Measurements from ENCODE around the gene CHST12.

CHST12 gene

GRCh38 chr7:2478800-2479199, 75.4 kb downstream of the CHST12 start:
- no peak for DNase-seq (ENCODE audit: low read depth in 2 of 2)

DNA sequence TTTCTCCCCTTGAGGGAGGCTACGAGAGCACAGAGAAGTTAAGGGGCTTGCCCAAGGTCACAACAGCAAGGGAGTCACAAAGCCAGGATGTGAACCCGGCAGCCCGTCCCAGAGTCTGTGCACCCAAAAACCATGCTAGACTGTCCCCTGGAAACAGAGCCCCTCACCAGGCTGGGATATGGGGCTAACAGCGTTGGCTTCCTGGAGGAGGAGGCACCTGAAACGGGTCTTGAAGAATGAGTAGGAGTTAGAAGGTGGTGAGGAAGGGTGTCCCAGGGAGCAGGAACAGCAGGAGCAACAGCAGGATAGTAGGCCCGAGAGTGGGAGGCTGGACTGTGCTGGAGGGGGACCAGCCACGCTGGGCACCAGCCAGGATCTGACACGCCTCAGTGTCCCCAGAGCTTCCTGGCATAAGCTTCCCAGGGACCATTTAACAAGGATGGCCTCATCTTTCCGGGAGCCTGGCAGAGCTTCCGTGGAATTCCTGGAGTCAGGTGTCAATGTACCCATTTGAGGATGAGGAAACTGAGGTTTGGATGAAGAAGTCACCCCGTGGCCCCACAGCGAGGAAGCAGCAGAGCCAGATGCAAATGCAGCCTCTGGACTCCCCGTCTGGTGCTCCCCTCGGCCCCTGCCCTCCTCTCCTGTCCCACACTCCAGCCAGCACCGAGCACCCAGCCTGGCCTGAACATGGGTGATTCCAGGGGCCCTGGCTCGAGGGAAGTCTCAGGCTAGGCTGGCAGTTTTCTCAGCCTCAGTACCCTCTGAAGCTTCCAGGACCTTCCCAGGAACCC, 76.1 kb downstream of the CHST12 start:
- no peak for DNase-seq (ENCODE audit: low read depth in 2 of 2)

DNA sequence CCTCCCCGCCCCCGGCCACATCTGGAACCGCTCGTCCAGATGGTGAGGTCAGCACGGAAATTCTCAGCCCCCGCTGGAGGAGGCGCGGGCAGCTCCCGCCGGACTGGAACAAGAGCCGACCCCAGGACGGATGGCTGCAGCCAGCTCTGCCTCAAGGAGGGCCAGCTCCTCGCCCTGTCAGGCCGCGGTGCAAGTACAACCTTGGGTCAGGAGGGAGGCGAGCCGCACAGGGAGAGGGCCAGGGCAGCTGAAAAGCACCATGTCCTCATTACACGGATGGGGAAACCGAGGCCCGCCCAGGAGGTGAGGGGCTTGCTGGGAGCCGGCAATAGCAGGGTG, 76.6 kb downstream of the CHST12 start:
- no peak for DNase-seq (ENCODE audit: low read depth in 2 of 2)

GRCh38 chr7:2481195-2481594, 77.8 kb downstream of the CHST12 start:
- DNase-seq (ENCODE audit: low read depth in 2 of 2), result no peak

GRCh38 chr7:2482725-2483451, 79.5 kb downstream of the CHST12 start:
- no peak for DNase-seq (ENCODE audit: low read depth in 2 of 2)

DNA sequence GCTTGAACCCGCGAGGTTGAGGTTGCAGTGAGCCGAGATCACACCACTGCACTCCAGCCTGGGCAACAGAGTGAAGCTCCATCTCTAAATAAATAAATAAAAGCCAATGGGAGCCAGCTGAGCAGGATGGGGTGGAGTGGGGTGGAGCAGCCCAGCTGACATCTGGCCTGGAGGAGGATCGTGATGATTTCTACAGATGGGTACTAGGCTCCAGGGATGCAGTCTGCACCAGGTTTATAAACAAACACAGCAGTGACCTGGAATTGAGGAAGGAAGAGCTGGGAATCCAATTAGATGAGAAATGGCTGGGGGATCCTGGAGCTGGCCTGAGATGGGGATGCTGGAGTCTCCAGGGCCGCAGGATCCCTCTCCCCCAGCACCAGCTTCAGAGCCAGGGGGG, 80.1 kb downstream of the CHST12 start:
- DNase-seq (ENCODE audit: low read depth in 2 of 2), result no peak

DNA sequence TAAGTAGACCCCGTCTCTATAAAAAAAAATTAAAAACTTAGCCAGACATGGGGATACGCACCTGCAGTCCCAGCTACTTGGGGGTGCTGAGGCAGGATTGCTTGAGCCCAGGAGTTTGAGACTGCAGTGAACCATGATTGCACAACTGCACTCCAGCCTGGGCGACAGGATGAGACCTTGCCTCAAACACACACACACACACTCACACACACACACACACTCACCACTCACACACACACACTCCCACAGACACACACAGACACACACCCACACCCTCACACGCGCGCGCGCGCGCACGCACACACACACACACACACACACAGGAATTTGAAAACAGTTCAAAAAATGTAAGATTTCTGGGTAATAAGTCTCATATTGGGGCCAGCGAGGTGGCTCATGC, 81.5 kb downstream of the CHST12 start:
- no peak for DNase-seq (ENCODE audit: low read depth in 2 of 2)

DNA sequence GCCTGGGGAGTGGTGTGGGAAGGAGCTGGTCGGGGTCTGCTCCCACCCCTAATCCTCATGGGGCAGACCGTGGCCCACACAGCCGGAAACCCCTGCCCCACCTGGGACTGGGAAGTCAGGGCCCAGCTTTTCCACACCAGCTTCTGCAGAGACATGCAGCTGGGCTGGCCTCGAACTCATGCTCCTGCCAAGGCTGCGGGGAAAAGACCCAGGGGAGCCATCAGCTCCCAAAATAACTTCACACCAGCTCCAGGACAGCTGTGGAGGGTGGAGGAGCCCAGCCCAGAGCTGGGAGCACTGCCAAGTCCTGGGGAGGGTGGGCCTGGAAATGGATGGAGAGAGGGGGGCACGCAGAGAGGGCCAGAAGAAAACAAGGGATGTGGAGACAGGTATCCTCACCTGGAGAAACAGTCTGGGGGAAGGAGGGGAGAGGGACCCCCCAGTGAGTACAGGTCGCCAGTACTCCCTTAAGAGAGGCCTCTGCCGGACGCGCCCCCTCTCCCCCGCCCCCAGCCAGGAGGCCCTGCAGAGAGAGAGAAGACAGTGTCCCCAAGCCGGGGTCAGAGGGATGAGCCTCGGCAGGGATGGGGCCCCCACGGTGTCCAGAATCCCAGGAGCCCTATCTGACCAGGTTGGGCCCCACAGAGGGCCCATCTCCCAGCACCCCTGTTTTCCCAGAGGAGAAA, 84.3 kb downstream of the CHST12 start:
- peak; percentile 26 to 27 for DNase-seq (ENCODE audit: low read depth in 2 of 2)

- no peak for DNase-seq (ENCODE audit: low read depth in 2 of 2)
Observed at GRCh38 chr7:2488272-2488645, 84.8 kb downstream of the CHST12 start.

- DNase-seq (ENCODE audit: low read depth in 2 of 2), result no peak
Observed at GRCh38 chr7:2488681-2489080, 85.3 kb downstream of the CHST12 start.

- no peak for DNase-seq (ENCODE audit: low read depth in 2 of 2)
Observed at GRCh38 chr7:2490181-2490651, 86.8 kb downstream of the CHST12 start.

DNA sequence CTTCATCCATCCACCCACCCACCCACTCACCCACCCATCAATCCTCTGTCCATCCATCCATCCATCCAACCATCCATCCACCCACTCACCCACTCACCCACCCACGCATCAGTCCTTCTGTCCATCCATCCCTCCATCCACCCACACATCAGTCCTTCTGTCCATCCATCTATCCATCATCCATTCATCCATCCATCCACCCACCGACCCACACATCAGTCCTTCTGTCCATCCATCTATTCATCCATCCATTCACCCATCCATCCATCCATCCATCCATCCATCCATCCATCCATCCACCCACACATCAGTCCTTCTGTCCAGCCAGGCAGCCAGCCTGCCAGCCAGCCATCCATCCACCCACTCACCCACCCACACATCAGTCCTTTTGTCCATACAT, 88.6 kb downstream of the CHST12 start:
- DNase-seq (ENCODE audit: low read depth in 2 of 2), result no peak

DNA sequence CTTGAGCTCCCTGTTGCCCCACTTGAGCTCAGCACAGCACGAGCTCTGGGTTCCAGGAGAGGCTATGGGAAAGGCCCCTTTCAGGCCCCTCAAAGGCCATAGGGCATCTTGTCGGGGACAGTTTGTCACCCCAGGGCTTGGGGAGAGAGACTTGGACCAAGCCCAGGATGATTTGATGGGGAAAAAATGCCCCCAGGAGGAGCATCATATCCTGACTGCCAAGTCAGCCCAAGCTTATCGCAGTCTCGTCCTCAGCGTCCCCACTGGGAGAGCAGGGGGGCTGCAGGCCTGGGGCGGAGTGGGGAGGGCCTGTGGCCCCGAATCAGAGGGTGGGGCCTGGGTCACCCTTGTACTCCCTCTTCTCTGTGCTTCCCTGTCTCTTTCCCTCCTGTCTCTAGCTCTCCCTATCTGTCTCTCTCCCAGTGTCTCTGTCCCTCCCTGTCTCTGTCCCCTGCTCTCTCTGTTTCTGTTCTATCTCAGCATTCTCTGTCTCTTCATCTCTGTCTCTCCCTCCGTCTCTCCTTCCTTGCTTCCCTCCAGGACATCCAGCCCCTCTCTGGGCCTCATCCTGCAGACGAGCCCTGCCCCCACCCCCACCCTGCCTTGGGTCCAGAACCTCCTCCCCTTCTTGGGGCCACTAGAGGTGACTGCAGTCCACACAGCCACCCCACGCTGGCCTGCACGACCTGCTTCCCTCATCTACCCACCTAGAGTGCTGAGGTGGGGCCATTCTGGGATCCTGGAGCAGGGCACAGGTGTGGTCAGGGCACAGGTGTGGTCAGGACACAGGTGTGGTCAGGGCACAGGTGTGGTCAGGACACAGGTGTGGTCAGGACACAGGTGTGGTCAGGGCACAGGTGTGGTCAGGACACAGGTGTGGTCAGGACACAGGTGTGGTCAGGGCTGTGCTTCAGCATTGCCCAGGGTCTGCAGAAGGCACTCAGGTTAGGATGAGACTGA, 90.1 kb downstream of the CHST12 start:
- DNase-seq (ENCODE audit: low read depth in 2 of 2), result no peak

DNA sequence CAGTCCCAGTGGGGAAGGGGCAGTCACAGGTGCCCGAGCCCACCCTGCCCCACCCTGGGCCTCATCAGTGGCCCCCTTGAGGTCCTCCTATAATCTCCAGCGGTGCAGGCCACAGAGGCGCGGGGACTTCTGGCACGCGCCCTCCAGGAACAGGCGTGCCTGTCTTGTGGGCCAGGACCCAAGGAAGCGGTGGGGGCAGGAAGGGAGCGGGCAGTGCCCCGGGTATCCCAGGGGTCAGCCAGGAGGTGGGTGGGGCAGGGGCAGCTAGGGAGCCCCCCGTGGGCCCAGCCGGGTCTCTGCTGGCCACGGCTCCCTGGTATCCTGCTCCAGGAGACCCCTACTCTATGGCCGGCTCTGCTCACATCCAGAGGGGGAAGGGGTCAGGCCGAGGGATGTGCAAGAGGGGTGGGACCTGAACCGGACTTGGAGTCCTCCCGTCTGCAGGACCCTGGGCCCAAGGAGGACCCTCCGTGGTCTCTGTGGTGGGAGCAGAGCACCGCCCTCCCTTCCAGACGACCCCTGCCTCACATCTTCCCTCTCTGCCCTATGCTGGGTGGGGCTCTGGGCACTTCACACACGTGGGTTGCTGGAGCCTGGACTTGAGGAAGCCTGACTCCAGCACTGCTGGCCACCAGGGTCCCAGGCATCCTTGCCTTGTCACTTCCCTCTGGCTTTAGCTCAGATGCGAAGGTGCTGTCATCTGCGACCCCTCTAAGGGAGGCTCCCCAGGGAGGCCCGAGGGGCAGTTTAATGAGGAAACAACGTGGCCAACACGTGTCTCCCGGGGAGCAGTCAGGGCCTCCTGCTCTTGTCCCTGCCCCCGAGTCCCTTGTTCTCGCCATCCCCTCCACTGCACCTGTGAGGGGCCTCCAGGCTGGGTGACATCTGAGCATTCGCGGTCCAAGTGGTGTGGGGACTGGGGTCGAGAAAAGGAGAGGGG, 91.0 kb downstream of the CHST12 start:
- DNase-seq (ENCODE audit: low read depth in 2 of 2), result no peak

DNA sequence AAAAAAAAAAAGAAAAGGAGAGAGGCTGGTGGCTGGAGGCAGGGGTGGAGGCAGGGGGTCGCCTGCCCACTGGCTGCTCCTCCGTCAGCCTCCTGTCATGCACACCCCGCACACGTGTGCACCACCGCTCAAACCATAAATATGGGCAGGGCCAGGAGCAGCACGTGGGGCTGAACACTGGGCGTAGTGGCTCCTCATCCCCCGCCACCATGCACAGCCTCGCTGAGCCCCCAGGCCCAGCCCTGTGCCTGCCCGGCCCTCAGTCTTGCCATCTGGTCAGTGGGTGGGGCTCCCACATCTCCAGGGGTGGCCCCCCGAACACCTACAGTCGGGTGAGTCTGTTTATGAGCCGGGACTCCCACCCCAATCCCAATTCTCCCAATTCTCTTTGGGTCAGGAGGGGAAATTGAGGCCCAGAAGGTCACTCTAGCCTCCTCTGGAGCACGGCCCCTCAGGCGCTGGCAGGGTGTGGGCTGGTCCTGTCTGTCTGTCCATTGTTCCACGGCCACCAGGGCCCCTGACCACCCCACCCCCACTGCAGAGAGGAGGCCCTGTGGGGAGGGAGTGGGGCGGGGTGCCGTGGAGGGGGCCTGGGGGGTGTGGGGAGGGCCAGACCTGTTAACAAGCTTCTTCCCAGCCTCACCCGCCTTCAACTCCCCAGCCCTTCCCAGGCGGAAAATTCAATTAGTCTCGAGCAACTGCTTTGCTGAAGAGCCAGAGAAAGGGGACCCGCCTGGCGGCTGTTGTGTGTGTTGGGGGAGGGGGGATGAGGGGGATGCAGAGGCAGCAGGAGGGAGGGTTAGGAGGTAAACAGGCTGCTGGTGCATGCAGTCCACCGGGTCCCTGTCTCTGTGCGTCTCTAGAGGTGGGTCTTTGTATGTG, 92.2 kb downstream of the CHST12 start:
- DNase-seq (ENCODE audit: low read depth in 2 of 2), result no peak

DNA sequence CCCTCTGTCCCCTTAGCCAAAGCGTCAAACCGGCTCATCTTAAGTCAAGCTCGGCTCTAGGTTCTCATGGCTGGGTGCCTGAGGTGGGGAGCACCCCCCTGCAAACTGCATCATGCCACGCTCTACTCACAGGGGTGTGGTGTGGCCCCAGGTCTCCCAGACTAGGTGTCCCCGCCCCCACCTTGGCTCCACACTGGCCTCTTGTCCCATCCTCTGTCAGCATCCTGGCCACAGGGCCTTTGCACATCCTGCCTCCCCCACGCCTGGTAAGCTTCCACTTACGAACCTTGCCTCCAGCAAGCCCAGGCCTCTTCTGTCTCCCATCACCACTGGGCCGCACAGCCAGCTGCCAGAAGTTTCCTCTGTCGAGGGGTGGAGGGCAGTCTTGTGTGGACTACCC, 93.0 kb downstream of the CHST12 start:
- no peak for DNase-seq (ENCODE audit: low read depth in 2 of 2)

GRCh38 chr7:2497065-2497464, 93.7 kb downstream of the CHST12 start:
- no peak for DNase-seq (ENCODE audit: low read depth in 2 of 2)

DNA sequence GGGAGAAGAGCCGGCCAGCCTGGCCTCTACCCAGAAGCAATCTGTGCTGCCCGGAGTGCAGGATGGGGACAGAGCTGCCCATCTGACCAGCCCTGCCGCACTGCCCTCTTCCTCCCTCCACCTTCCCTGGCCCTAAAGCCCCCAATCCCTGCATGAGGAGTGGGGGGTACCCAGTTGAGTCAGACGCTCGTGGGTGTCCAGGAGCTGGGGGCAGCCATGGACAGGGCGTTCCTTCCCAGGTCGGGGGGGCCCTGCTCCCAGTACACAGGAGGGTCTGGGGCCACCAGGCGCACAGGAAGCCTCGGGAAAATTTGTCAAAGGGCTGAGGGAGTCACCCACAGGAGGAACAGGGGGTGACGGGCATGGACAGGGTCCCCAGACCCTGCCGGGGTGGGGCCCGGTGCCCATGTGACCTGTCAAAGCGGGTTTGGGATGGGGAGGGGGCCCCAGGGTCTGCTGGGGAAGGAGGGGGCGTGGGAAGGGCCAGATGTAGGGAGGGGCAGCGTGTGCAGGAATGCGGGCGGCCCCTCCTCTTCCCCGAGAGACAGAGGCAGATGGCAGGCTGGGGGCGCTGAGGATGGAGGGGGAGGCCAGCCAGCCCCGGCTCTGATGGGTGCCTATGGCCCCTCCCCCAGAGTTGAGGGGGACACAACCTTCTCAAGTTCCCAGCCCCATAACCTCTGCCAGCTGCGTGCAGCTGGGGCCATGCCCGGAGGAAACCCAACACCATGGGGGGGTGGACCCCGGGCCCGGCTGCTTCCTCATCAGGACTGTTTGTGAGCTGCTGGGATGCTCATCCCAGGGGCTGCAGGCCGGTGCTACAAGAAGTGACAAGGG, 94.3 kb downstream of the CHST12 start:
- no peak for DNase-seq (ENCODE audit: low read depth in 2 of 2)
